Parathyroid adenoma (tissue), 2 donors: ENCODE measurements around the gene CFAP97D2.
A peak's percentile ranks its signal among the peaks of the same experiment; 100 is the strongest.

Experiments used
- H2AFZ ChIP-seq: fragments of 300-600 bp; sonication (generic); one replicate; pipeline ENCODE4 v1.7.0; 2017; ENCODE audit warnings: antibody characterized with exemption, mild to moderate bottlenecking
- H3K27ac ChIP-seq: fragments of 300-600 bp; sonication (generic); one replicate; pipeline ENCODE4 v1.7.0; 2017
- H3K27me3 ChIP-seq: fragments of 300-600 bp; sonication (generic); one replicate; pipeline ENCODE4 v1.7.0; 2017; ENCODE audit warnings: low read length; ENCODE audit not compliant: control insufficient read depth, insufficient read depth
- H3K36me3 ChIP-seq: fragments of 300-600 bp; sonication (generic); one replicate; pipeline ENCODE4 v1.7.0; 2017; ENCODE audit warnings: low read length; ENCODE audit not compliant: control insufficient read depth, insufficient read depth
- H3K4me1 ChIP-seq: fragments of 300-600 bp; sonication (generic); one replicate; pipeline ENCODE4 v1.7.0; 2017; ENCODE audit warnings: control low read depth
- H3K4me2 ChIP-seq: fragments of 300-600 bp; sonication (generic); one replicate; pipeline ENCODE4 v1.7.0; 2017; ENCODE audit warnings: low read length
- H3K4me3 ChIP-seq: fragments of 300-600 bp; sonication (generic); one replicate; pipeline ENCODE4 v1.7.0; 2017; ENCODE audit warnings: low read depth, low read length
- H3K79me2 ChIP-seq: fragments of 300-600 bp; sonication (generic); one replicate; pipeline ENCODE4 v1.7.0; 2017; ENCODE audit warnings: control low read depth
- H3K9ac ChIP-seq: fragments of 300-600 bp; sonication (generic); one replicate; pipeline ENCODE4 v1.7.0; 2017; ENCODE audit warnings: mild to moderate bottlenecking
- H3K9me3 ChIP-seq: fragments of 300-600 bp; sonication (generic); one replicate; pipeline ENCODE4 v1.7.0; 2017; ENCODE audit warnings: low read length; ENCODE audit not compliant: control insufficient read depth
- CTCF ChIP-seq: fragments of 300-600 bp; sonication (generic); IDR thresholded peaks from one replicate; pipeline ENCODE4 v1.7.0; 2017; ENCODE audit warnings: antibody characterized with exemption, mild to moderate bottlenecking
- donor health status: primary hyperparathyroidism.

The CFAP97D2 gene

GRCh38 chr13:114229506-114229905 lies 50.4 kb downstream of the CFAP97D2 start:
- Histone ChIP-seq H3K4me1 (no peaks in the 10 kb centered on the region), H3K27ac (no peak overlapping the region), H3K9me3 (no peaks in the 10 kb centered on the region), H2AFZ (no peak overlapping the region), H3K36me3 (no peaks in the 10 kb centered on the region), H3K79me2 (no peaks in the 10 kb centered on the region), H3K4me2 (no peak overlapping the region), H3K9ac (no peak overlapping the region), H3K4me3 (no peak overlapping the region), H3K27me3 (no peaks in the 10 kb centered on the region)
- no peak for TF ChIP-seq CTCF

- TF ChIP-seq CTCF: no peak
- Histone ChIP-seq H3K9me3 (no peaks in the 10 kb centered on the region), H3K9ac (no peak overlapping the region), H3K79me2 (no peaks in the 10 kb centered on the region), H2AFZ (no peak overlapping the region), H3K4me3 (no peak overlapping the region), H3K27ac (no peak overlapping the region), H3K27me3 (no peaks in the 10 kb centered on the region), H3K4me2 (no peak overlapping the region), H3K36me3 (no peaks in the 10 kb centered on the region), H3K4me1 (no peaks in the 10 kb centered on the region)
Measured at GRCh38 chr13:114230117-114230516, 51.1 kb downstream of the CFAP97D2 start.

GRCh38 chr13:114230575-114230974 lies 51.5 kb downstream of the CFAP97D2 start:
- Histone ChIP-seq H3K4me1 (no peaks in the 10 kb centered on the region), H2AFZ (no peak overlapping the region), H3K9me3 (no peaks in the 10 kb centered on the region), H3K9ac (no peak overlapping the region), H3K36me3 (no peaks in the 10 kb centered on the region), H3K4me3 (no peak overlapping the region), H3K27me3 (no peaks in the 10 kb centered on the region), H3K27ac (no peak overlapping the region), H3K4me2 (no peak overlapping the region), H3K79me2 (no peaks in the 10 kb centered on the region)
- TF ChIP-seq CTCF: no peak

GRCh38 chr13:114231886-114232285 lies 52.8 kb downstream of the CFAP97D2 start:
- H3K79me2 ChIP-seq: no peaks in the 10 kb centered on the region
- H3K9me3 ChIP-seq: no peaks in the 10 kb centered on the region
- H3K9ac ChIP-seq: no peak overlapping the region
- H3K27ac ChIP-seq: no peak overlapping the region
- no peaks in the 10 kb centered on the region for H3K36me3 ChIP-seq
- no peak overlapping the region for H3K4me3 ChIP-seq
- no peaks in the 10 kb centered on the region for H3K27me3 ChIP-seq
- H3K4me1 ChIP-seq: no peaks in the 10 kb centered on the region
- H2AFZ ChIP-seq: no peak overlapping the region
- H3K4me2 ChIP-seq: no peak overlapping the region
- no peak for TF ChIP-seq CTCF

- Histone ChIP-seq H3K36me3 (no peaks in the 10 kb centered on the region), H3K79me2 (no peaks in the 10 kb centered on the region), H3K4me3 (peak overlapping the region; percentile 78), H3K27me3 (no peaks in the 10 kb centered on the region), H3K9me3 (no peaks in the 10 kb centered on the region), H3K27ac (peak overlapping the region; percentile 27), H3K9ac (no peak overlapping the region), H2AFZ (peak overlapping the region; percentile 81), H3K4me2 (peak overlapping the region; percentile 31), H3K4me1 (no peaks in the 10 kb centered on the region)
- TF ChIP-seq CTCF: no peak
Measured at GRCh38 chr13:114234266-114234644, 55.2 kb downstream of the CFAP97D2 start.
